ENCODE results near the gene CCDC60. TPM values are rescaled to one million over a fixed set of nuclear protein-coding genes. Genes with fewer than 3 reads are reported as not detected.

Gene CCDC60
- total and polyA plus RNA-seq, 8 donors: not detected

DNA sequence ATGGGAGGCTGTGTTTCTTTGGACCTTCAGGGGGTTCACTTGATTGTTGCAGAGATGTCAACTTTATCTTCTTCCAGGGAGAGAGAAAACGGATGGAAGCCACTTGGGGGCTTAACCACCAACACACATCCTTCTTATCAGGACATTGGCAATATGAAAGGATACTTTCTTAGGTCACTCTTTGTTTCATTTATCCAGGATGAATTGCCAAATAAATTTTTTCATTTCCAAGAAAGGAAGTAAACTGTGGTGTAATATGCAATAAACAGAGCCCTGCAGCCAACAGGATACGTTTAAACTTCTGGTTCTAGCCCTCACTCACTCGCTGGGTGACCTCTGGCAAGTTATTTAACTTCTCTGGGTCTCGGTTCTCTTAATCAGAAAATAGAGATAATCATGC, 77.8 kb downstream of the CCDC60 start:
- ATAC-seq (no peak), FAIRE-seq (no peak), DNase-seq (no peak)
- no peaks in the 10 kb centered on the region for H3K36me3 ChIP-seq
- no peak overlapping the region for H3K4me3 ChIP-seq
- TF ChIP-seq, protein P1, sequence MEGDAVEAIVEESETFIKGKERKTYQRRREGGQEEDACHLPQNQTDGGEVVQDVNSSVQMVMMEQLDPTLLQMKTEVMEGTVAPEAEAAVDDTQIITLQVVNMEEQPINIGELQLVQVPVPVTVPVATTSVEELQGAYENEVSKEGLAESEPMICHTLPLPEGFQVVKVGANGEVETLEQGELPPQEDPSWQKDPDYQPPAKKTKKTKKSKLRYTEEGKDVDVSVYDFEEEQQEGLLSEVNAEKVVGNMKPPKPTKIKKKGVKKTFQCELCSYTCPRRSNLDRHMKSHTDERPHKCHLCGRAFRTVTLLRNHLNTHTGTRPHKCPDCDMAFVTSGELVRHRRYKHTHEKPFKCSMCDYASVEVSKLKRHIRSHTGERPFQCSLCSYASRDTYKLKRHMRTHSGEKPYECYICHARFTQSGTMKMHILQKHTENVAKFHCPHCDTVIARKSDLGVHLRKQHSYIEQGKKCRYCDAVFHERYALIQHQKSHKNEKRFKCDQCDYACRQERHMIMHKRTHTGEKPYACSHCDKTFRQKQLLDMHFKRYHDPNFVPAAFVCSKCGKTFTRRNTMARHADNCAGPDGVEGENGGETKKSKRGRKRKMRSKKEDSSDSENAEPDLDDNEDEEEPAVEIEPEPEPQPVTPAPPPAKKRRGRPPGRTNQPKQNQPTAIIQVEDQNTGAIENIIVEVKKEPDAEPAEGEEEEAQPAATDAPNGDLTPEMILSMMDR (IDR thresholded peaks at IDR 0.05): no peak
- no peaks in the 10 kb centered on the region for H3K4me1 ChIP-seq
- H3K27ac ChIP-seq: no peak overlapping the region
- H3K27me3 ChIP-seq: no peaks in the 10 kb centered on the region
- 28 to 46% methylated on average over 4 of the region's 4 CpGs for WGBS, 2 donors
- intact Hi-C loops (cut with DNase I): loop anchor here in 2 of 3 donors (5.0 to 10.0 kb wide), 2 partner anchors 295 to 298 kb away; no protein-coding TSS in a partner anchor
- H3K9me3 ChIP-seq: no peaks in the 10 kb centered on the region

DNA sequence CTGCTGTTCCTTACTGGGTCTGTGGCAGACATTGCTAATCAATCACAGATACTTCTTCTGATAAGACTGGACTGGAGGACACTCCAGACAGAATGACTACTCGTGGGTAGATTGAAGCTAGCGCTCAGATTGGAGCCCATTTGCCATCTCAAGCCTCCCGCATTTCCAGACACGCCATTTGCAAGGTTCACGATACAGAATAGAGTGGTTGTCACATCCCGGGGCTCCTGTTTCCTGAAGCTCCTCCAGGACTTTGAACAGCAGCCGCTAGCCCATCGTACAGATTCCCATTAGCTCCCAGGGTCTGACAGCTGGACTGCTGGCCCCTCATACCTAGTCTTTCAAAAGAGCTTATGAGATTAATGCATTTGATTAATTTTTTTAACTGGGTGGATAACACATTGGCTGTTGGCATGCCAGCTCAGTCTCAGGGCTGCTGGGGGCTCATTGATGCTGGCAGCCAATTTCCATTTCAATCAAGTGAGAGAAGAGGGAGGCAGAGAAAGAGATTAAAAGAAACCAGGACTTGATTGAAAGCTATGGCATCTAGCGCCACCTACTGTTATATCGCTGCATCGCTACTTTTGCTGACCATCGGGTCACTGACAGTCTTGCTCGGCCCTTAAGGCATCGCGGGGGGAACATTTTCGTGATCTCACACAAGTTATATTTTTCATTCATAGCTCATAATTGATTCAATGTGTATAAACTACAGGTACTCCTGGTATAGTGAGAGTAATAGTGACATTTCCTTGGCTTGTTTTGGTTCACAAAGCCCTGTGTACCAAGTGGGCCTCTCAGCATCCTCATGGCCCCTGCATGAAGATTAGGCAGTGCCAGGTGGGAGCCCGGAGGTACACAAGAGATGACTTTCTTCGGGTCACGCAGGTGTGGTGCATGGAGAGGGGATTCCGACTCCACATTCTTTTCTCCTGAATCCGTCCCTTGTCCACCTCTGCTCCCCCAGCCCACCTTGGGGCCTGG, 78.6 kb downstream of the CCDC60 start:
- TF ChIP-seq, protein P1 (IDR thresholded peaks at IDR 0.05): peak; percentile 58 to 82 (median 70)
- FAIRE-seq (no peak), ATAC-seq (peak in 3 of 4 donors; percentile 50 to 65 (median 60)), DNase-seq (peak in 5 of 6 donors; percentile 20 to 75 (median 57))
- no peak overlapping the region for H3K4me3 ChIP-seq
- H3K27me3 ChIP-seq: no peaks in the 10 kb centered on the region
- no peaks in the 10 kb centered on the region for H3K9me3 ChIP-seq
- intact Hi-C loops (cut with DNase I): loop anchor here in 2 of 3 donors (5.0 to 10.0 kb wide), 2 partner anchors 296 to 298 kb away; no protein-coding TSS in a partner anchor
- 24% methylated on average over 21 of the region's 21 CpGs for WGBS, 2 donors
- H3K36me3 ChIP-seq: no peaks in the 10 kb centered on the region
- H3K27ac ChIP-seq: no peak overlapping the region
- no peaks in the 10 kb centered on the region for H3K4me1 ChIP-seq

DNA sequence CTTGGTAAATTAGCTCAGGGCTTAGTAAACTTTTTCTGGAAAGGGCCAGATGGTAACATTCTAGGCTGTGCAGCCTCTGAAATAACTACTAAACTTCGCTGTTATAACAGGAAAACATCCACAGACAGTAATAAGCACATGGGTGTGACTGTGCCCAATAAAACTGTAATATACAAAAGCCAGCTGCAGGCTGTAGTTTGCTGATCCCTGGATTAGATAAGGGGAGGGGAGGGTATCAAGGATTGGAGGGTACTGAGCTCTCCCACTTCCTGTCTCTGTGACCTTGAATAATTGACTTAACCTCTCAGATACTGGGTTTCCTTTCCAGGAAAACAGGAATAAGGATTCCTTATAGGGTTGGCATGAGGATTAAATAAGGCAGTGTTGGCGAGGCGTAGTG, 81.2 kb downstream of the CCDC60 start:
- H3K27me3 ChIP-seq: no peaks in the 10 kb centered on the region
- WGBS, 2 donors: 57 to 71% methylated on average over 3 of the region's 3 CpGs
- no peak overlapping the region for H3K4me3 ChIP-seq
- ATAC-seq: no peak
- H3K4me1 ChIP-seq: no peaks in the 10 kb centered on the region
- H3K27ac ChIP-seq: no peak overlapping the region
- DNase-seq: no peak
- intact Hi-C loops (cut with DNase I): loop anchor here in 1 of 3 donors (10.0 kb wide), 1 partner anchor 301 kb away; no protein-coding TSS in a partner anchor
- FAIRE-seq: no peak
- no peaks in the 10 kb centered on the region for H3K36me3 ChIP-seq
- H3K9me3 ChIP-seq: no peaks in the 10 kb centered on the region
- TF ChIP-seq, protein P1 (IDR thresholded peaks at IDR 0.05): no peak

DNA sequence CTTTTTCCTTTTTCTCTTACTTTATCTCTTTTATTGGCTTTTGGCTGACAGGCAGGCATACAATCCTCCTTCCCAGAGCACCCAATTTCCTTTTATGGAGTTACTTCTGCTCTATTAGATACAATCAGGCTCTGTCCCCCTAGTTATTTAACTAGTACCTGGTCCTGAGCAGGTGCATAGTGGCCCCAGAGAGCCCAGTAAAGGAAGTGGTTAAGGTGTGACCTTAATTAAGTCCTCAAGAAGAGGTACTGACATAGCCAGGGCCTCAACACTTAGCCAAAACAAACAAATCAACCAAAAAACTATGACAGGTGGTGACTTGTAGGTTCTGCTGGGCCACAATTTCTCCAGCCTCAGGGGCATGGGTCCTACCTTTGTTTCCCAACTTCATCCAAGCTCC, 82.9 kb downstream of the CCDC60 start:
- intact Hi-C loops (cut with DNase I): loop anchor here in 1 of 3 donors (10.0 kb wide), 1 partner anchor 303 kb away; no protein-coding TSS in a partner anchor
- no peak for DNase-seq
- TF ChIP-seq, protein P1 (IDR thresholded peaks at IDR 0.05): no peak
- Histone ChIP-seq H3K4me1 (no peaks in the 10 kb centered on the region), H3K27me3 (no peaks in the 10 kb centered on the region), H3K4me3 (no peak overlapping the region), H3K27ac (no peak overlapping the region), H3K36me3 (no peaks in the 10 kb centered on the region), H3K9me3 (no peaks in the 10 kb centered on the region)
- no peak for FAIRE-seq
- ATAC-seq: no peak
